Mucosa of rectum (tissue), 2 donors: ENCODE measurements around the gene COL5A2.

Experiments used
- H3K27ac ChIP-seq, 2 donors: one replicate each; pipeline ENCODE4 v1.7.0; 2013; ENCODE audit warnings: inconsistent platforms in 2 of 2, low read depth in 2 of 2, low read length in 2 of 2
- H3K27me3 ChIP-seq, 2 donors: one replicate each; pipeline ENCODE4 v1.7.0; 2013; ENCODE audit warnings: low read length in 2 of 2; ENCODE audit not compliant: control insufficient read depth in 2 of 2, insufficient read depth in 2 of 2
- H3K36me3 ChIP-seq, 2 donors: one replicate each; pipeline ENCODE4 v1.7.0; 2013; ENCODE audit warnings: low read length in 2 of 2; ENCODE audit not compliant: control insufficient read depth in 2 of 2, insufficient read depth in 2 of 2
- H3K4me1 ChIP-seq, 2 donors: one replicate each; pipeline ENCODE4 v1.7.0; 2013; ENCODE audit warnings: low read length in 2 of 2, mild to moderate bottlenecking in 1 of 2; ENCODE audit not compliant: control insufficient read depth in 2 of 2, insufficient read depth in 2 of 2
- H3K4me3 ChIP-seq, 2 donors: one replicate each; pipeline ENCODE4 v1.7.0; 2013; ENCODE audit warnings: low read length in 2 of 2
- H3K9ac ChIP-seq, 2 donors: one replicate each; pipeline ENCODE4 v1.7.0; 2013; ENCODE audit warnings: low read length in 2 of 2, low read depth in 1 of 2, mild to moderate bottlenecking in 1 of 2
- H3K9me3 ChIP-seq, 2 donors: one replicate each; pipeline ENCODE4 v1.7.0; 2013; ENCODE audit warnings: low read length in 2 of 2; ENCODE audit not compliant: control insufficient read depth in 2 of 2
- donor health status: healthy.
- donor health status: Normal muscosa, but diverticular disease.

Gene COL5A2

DNA sequence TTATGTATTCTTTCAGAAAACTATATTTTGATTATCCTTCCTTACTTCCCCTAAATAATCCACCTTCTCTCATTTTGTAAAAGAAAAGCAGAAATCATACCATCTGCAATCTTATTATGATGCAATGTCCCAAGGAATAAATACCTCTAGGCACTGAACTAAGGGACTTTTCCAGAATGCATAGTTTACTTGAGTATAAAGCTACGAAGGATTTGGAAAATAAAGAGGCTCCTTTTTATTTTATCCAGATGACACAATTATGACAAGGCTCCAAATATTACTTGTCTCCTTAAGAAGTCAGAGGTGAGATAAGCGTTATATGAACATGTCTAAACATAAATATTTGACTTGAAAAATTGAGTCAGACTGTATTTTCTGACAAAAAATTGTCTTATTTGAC is 133.2 kb downstream of the COL5A2 start:
- Histone ChIP-seq H3K27ac (no peak overlapping the region), H3K9ac (no peak overlapping the region), H3K4me1 (no peaks in the 10 kb centered on the region), H3K27me3 (no peaks in the 10 kb centered on the region), H3K4me3 (no peak overlapping the region), H3K36me3 (peaks cover 0 to 3% of the 10 kb centered on the region in 2 donors), H3K9me3 (no peaks in the 10 kb centered on the region)

DNA sequence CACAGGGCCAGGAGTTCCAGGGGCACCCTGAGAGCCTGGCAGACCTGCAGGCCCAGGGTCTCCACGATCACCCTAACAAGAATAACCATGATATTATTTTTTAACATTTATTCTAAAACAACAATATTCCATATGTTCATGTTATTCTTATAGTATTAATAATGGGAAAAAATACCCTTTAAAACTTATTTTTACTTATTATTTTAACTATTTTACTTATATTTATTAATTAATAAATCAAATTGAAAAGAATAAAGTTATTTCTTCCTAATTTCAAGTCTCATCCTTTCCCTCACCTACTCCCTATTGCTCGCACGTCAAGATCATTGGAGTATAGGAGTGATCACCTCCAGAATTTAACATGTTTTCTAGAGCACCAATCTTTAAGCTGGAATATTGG is 133.7 kb downstream of the COL5A2 start:
- Histone ChIP-seq H3K4me3 (no peak overlapping the region), H3K9me3 (no peaks in the 10 kb centered on the region), H3K9ac (no peak overlapping the region), H3K4me1 (no peaks in the 10 kb centered on the region), H3K27ac (no peak overlapping the region), H3K36me3 (peaks cover 0 to 3% of the 10 kb centered on the region in 2 donors), H3K27me3 (no peaks in the 10 kb centered on the region)

DNA sequence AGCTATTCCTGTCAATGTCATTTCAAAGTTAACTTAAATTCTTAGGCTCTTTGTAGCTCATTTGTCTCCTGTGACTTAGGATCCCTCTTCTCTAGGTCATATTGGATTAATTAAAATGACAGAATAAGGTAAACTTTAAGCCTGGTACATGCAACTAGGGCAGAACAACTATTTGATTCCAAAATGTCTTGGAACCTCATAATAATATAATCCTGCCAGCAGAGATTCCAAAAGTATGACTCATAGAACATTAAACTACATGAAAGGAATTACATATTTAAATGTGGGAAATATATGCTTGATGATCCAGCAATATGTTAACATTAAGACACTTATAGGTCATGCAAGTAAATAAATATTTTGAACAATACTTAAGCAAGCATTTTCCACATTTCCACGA is 142.0 kb downstream of the COL5A2 start:
- H3K4me1 ChIP-seq: no peaks in the 10 kb centered on the region
- H3K36me3 ChIP-seq: peaks cover 0 to 9% of the 10 kb centered on the region in 2 donors
- H3K4me3 ChIP-seq: no peak overlapping the region
- H3K9ac ChIP-seq: no peak overlapping the region
- H3K9me3 ChIP-seq: no peaks in the 10 kb centered on the region
- H3K27ac ChIP-seq: no peak overlapping the region
- no peaks in the 10 kb centered on the region for H3K27me3 ChIP-seq

DNA sequence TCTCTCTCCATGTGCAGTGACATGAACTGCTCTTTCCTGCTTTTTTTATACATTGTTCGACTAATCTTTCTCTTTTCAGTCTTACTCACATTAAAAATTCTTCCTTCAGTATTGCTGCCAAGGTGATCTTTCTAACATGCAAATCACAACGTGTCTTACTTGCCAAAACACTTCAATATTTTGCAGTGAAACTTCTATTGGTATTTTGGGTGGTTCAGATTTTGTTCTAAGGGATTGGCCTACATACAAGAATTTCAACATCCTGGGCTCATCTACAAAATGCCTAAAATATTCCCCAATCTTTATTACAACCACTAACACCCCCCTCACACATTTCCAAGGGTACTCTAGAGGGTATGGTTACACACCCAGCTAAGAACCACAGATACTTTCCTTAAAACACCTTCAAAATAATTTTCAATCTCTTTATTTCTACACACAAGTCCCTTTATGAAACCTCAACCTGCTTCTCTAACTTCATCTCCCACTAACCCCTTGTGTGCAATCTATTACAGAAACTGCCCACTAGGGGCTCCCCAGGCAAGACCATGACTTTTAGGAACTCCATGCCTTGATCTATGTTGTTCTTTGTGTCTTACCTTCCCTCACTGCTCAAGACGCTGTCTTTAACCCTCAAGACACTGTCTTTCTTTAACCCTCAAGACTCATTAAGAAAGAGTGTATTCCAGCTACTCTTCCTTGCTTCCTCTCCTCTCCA is 154.5 kb downstream of the COL5A2 start:
- no peak overlapping the region for H3K27ac ChIP-seq
- no peaks in the 10 kb centered on the region for H3K9me3 ChIP-seq
- H3K4me3 ChIP-seq: no peak overlapping the region
- H3K36me3 ChIP-seq: no peaks in the 10 kb centered on the region
- H3K27me3 ChIP-seq: no peaks in the 10 kb centered on the region
- no peaks in the 10 kb centered on the region for H3K4me1 ChIP-seq
- no peak overlapping the region for H3K9ac ChIP-seq

DNA sequence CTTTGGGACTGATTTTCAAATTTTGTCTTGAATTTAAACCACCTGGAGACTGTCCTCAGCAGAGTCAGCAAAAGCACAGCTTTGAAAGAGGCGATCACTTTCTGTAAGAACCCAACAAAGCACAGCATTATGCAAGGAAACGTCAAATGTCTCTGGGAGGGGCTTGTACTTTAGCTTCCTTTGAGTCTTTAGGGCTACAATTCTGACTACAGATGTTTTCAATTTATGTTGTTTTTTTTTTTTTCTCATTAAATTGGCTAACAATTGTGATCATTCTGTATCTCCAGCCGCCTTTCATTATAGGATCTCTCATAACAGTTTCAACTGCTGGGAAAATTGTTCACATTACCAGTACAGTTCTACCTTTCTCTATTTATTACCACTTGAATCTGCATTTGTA is 157.1 kb downstream of the COL5A2 start:
- no peaks in the 10 kb centered on the region for H3K9me3 ChIP-seq
- H3K4me3 ChIP-seq: no peak overlapping the region
- H3K27ac ChIP-seq: peak overlapping the region in 1 of 2 donors; percentile 42
- H3K9ac ChIP-seq: no peak overlapping the region
- no peaks in the 10 kb centered on the region for H3K36me3 ChIP-seq
- H3K27me3 ChIP-seq: no peaks in the 10 kb centered on the region
- no peaks in the 10 kb centered on the region for H3K4me1 ChIP-seq

DNA sequence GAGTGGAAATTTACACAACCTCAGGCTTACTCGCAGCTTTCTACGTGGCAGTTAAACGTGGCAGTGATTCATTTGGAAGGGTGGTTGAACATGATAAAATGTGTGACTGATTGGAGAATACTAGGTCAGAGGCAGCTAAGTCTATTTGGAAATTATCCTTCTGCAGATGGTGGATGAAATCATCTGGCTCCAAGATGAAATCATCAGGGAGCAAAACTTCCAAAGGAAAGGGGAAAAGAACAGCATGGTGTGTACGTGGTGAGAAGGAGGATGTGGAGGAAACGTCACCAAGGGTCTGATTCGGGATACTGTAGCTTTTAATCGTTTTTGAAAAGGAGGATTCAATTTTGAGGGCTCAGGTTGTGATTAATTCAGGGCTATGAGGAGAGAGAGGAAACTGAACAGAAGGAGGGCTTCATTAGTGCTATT is 157.5 kb downstream of the COL5A2 start:
- Histone ChIP-seq H3K4me1 (no peaks in the 10 kb centered on the region), H3K4me3 (no peak overlapping the region), H3K27ac (peak overlapping the region in 1 of 2 donors; percentile 42), H3K9me3 (no peaks in the 10 kb centered on the region), H3K36me3 (no peaks in the 10 kb centered on the region), H3K9ac (no peak overlapping the region), H3K27me3 (no peaks in the 10 kb centered on the region)

DNA sequence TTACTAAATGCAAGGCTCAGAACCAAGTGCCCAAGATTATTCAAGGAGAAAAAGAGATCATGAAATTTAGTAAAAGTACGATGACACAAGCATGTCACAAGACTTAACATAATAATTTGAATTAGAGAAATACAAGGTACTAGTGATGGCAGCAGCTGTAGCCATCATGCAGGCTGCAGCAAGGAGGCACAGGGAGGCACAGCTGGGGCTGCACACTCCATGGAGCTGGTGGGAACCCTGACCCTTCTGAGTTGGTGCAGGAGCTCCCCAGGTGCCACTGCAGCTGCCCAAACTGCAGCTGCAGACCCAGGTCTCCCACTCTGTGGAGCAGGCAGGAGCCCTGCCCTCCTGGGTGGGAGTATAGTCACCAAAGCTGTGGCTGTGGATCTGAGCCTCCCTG is 159.4 kb downstream of the COL5A2 start:
- Histone ChIP-seq H3K4me1 (no peaks in the 10 kb centered on the region), H3K36me3 (no peaks in the 10 kb centered on the region), H3K9me3 (no peaks in the 10 kb centered on the region), H3K9ac (no peak overlapping the region), H3K27ac (no peak overlapping the region), H3K4me3 (no peak overlapping the region), H3K27me3 (no peaks in the 10 kb centered on the region)

DNA sequence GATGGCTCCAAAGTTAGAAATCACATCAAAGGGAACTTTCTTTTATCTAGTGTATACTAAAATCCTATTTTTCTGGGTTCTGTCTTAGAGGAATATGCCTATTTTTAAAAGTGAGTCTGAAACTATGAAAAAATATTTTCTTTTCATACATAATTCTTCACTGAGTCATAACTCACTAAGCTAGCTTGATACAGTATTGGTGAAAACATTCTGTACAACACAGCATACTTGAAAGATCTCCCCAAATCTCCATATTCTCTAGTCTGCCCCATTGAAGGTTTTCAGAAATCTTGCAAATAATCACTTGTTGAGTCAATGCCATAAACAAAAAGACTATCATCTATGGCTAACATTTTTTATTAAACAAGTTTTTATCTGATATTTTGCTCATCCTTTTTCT is 160.9 kb downstream of the COL5A2 start:
- Histone ChIP-seq H3K27ac (no peak overlapping the region), H3K27me3 (no peaks in the 10 kb centered on the region)

DNA sequence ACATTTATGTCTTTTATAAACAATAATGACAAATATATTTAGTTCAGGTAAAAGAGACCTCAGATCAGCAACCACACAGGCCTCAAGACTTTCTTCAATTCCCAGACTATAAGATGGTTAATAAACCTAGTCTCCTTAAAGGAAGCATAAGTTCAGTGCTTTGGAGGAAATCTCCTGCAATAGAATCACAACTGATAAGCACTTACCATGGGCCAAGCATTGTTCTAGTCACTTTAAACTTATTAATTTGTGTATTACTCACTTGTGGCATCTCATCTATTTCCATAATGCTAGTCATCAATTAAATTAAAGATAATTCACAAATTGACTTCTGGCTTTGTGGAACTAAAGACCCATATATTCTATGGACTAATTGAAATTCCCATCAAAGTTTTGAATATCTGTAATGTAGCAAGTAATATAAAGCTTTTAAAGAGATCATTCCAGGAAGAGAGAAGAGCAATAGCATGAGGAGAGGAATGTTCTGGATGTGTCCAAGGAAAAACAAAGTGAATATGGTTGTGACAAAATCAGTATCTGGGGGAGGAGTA is 163.2 kb downstream of the COL5A2 start:
- Histone ChIP-seq H3K27ac (no peak overlapping the region), H3K36me3 (no peaks in the 10 kb centered on the region), H3K9me3 (no peaks in the 10 kb centered on the region), H3K27me3 (no peaks in the 10 kb centered on the region), H3K9ac (no peak overlapping the region), H3K4me3 (no peak overlapping the region), H3K4me1 (no peaks in the 10 kb centered on the region)

More for the DNA sequence above, 160.9 kb downstream of the COL5A2 start:
- Histone ChIP-seq H3K9me3 (no peaks in the 10 kb centered on the region), H3K9ac (no peak overlapping the region), H3K36me3 (no peaks in the 10 kb centered on the region), H3K4me3 (no peak overlapping the region), H3K4me1 (no peaks in the 10 kb centered on the region)

DNA sequence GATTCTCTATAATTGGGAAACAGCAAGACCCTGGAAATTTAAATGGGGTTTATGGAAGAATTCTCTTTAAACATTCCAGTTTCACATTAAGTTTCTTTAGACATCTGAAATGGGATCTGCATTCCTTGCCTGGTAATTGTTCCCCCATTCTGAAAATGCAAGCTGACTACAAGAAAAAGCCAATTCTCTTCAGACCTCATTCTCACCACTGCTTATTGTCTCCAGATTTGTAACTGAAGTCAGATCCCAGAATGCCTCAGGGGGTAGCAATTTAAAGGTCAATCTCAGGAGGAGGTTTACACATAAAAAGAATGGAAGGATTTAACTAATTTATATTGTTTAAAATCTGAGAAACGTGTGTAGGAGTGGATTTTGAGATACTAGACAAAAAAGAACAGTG is 164.2 kb downstream of the COL5A2 start:
- Histone ChIP-seq H3K27ac (no peak overlapping the region), H3K36me3 (peaks cover 0 to 2% of the 10 kb centered on the region in 2 donors), H3K9ac (no peak overlapping the region), H3K4me3 (no peak overlapping the region), H3K4me1 (no peaks in the 10 kb centered on the region), H3K9me3 (no peaks in the 10 kb centered on the region), H3K27me3 (no peaks in the 10 kb centered on the region)
